Activated effector memory CD4-positive, alpha-beta T cell treated with Interleukin-2 at 50 U/mL for 16 hours (primary cell): Measurements from ENCODE around the gene DAB2IP.
"Not testable (repeated sequence)": the region's sequence is repeated elsewhere in the genome, so short reads cannot be mapped to it uniquely, and the experiment has no call there.

Experiments used
- DNase-seq: peaks from one replicate; pipeline ENCODE4 v3.0.0-alpha.2; 2020

Gene DAB2IP

DNA sequence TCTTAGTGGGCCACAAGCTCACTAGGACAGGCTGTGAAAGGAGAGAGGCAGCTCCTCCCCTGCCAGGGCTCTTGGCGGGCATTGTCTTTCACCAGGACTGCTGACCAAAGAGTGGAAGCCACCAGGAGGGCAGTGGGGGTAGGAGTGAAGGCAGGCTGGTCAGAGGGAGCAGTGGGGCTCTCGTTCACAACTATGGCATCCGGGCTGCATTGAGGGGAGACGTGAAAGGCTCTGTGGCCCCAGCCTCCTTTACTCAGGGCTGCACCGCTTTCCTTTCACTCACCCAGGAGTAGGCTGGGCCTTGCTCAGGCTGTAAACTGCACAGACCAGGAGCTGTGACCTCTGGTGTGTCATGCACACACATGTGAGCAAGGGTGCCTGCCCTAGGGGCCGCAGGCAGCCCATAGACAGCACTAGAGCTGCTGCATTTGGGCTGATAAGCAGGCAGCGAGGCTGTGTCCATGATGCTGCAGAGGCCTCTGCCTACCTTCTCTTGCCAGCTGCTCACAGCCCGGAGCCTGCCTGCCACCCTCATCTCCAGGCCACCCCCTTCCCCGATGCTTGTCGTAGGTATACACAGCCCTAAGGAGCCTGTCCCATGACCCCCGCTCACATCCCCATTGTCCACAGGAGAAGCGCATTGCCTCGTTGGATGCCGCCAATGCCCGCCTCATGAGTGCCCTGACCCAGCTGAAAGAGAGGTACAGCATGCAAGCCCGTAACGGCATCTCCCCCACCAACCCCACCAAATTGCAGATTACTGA, 130.4 kb downstream of the DAB2IP start:
- no peak for DNase-seq

DNA sequence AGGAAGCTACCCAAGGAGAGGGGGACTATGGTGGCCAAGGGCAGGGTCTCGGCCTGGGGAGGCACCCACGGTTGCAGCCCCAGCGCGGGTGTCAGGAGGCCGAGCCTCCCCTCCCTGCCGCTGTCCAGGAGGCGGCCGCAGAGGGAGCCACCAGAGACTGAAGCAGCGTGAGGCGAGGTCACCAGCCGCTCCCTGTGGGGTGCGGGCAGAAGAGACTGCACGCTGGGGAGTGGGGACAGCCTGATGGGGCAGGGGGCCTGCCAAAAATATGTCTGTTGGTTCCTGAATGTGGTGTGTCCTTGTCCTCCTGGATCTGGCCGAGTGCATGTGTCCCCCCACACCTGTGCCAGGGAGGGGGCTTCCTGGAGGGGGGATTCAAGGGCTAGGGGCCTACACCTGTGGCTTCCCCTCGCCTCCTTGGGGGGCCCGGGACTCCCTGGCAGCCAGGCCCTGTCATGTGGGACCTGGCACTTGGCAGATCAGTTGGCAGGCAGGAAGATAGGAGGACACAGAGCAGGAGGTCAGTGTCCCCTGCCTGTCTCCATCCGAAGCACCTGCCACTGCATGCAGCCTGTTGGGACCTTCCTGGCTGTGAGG, 131.2 kb downstream of the DAB2IP start:
- no peak for DNase-seq

DNA sequence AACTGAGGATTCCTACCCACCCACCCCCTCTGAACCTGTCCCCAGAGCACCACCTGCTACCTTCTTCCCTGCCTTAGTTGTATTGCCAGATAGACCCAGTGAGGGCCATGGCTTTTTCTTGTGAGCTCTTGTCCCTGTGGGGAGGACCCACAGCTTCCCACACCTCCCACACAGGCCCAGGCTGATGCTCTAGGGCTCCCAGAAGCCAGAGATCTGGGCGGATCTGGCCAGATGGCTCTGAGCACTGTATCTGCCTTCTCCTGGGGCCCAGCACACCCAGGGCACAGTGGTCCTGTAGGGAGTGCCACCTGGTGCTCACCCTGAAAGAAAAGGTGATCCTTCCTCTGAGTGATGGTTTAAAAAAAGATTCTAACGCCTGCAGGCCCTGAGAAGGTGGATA, 131.7 kb downstream of the DAB2IP start:
- no peak for DNase-seq

DNA sequence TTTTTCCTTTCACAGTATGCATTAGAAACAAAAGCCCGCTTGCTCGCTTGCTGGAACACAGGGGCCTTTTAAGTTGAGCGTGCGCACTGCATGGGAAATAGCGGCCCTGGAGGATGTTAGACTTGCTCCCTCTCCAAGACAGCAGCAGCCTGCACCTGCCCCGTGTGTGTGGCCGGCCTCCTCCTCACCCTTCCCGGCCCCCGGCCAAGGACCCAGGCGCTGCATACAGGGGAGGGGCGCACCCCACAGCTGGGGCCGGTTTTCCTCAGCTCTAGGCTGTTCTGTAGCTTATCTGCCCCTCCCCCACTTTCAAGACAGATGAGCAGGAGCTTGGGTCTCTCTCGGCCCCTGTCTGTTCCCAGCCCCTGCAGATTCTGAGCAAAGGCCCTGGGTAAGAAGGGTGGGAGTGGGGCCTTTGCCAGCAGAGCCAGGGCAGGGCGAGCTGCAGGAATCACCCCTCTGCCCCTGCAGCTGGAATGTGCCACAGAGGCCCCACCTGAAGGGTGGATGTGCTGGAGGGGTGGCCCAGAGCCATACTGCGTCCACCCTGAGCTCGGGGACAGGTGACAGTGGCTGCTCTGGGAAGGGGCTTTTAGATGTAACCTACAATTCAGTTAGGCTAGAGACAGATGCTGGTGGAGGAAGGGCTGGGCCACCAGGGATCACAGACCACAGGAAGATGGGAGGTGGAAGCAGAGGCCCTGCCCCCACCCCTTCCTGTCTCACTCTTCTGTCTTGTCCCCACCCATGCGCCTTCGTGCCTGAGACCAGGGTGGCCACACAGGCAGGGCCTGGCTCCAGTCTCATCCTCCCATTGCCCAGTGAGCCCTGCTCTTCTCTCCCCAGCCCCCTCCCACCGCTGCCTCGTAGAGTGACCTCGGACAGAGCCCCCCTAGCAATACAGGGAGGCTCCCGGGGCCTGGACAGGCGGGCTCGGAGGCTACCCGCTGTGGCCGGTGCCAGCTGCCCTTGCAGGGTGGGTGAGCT, 132.4 kb downstream of the DAB2IP start:
- DNase-seq: no peak

DNA sequence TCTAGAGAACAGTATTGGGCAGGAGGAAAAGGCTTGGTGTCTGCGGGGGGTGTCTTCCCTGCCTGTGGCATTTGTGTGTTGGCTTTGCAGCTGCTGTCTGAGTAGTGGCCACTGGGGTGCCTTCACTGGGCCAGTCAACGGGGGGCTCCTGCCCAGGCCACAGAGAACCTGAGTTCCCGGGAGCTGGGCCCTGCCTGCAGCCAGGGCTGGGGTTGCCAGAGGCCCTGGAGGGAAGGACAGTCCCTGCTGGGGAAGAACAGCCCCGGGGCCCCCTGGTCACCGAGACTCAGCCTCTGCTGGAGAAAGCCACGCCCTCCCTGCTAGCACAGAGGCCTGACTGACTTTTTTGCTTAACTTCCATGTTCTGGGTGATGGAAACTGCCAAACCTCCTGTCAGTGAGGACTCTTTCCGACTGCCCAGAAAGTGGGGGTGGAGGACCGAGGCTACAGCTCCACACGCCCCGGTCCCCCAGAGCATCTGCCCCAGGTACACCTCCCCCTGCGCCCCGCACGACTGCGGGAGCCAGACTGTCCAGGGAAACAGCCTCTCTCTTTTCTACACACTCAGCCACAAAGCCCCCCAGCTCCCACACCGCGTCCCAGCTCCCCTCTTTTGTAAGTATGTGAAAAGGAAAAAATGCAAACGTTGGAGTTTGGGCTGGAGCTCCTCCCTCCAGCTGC, 133.4 kb downstream of the DAB2IP start:
- DNase-seq: no peak

DNA sequence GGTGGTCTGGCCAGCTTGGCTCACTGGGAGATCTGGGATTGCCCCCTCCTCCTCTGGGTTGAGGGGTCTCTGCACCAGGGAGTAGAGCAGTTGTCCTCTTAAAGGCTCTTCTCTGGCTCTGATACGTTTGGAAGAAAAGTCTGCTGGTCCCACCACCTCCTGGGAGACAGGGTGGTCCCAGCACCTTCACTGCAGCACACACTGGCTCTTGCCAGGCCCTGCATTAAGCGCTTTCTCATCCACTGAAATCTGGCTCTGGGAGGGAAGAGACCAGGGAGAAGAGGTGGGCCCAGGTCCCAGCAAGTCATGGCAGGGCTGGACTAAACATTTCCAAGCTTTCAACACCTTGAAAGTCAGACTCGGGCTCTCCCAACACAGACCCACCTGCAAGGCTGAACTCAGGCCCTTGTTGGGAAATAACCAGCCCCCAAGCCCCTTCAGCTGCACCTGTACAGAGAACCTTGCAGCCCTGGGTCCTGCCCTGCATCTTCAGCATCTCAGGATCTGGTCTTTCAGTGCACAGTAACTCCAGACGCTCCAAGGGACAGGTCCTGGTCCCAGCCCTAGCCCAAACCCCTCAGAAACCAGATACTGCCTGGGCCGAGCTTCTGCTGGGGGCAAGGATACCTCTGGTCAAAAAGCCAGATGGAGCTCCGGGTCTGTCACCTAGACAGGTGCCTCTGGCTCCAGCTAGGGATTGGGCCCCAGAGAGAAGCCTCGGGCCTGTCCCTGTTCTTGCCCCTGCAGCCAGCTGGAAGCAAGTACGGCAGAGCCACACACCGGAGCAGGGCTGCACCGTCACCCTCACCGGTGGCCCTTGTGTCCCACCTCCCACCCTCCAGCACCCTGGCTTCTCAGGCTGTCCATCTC, 134.5 kb downstream of the DAB2IP start:
- DNase-seq: no peak

DNA sequence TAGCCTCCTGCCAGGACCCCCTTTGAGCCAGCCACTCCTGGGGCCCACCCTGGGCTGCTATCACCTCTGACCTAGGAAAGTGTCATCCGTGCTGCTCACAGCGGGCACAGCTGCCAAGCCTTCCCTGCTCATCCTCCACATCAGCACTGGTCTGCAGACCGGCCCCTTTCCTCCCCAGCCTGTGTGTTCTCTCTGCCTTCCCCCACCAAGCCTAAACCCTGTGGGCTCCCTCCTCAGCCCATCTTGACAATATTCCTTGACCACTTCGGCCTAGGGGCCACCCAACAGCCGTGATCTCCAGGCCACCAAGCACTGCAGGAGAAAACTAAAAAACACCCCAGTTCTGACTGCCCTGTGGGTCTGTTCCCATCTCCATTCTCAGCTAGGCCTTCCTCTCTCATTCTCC, 135.1 kb downstream of the DAB2IP start:
- DNase-seq: no peak

DNA sequence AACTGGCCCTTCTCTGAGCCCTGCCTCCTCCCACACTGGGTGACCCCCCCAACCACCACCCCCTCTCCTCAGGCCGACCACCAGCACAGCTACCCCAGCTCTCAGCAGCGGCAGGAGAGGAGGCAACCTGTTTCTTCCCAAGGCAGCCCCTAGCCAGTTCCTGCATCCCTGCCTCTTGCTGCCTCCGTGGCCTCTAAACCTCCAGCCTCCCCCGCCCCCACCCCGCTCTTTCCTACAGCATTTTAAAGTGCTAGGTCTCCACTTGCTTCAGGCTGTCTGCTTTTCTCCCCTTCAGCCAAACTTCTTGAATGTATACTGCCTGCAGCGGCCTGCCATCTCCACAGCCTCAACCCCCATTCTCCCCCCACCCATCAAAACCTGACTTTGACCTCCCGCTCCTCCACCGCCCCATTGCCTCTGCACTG, 135.6 kb downstream of the DAB2IP start:
- DNase-seq: no peak

DNA sequence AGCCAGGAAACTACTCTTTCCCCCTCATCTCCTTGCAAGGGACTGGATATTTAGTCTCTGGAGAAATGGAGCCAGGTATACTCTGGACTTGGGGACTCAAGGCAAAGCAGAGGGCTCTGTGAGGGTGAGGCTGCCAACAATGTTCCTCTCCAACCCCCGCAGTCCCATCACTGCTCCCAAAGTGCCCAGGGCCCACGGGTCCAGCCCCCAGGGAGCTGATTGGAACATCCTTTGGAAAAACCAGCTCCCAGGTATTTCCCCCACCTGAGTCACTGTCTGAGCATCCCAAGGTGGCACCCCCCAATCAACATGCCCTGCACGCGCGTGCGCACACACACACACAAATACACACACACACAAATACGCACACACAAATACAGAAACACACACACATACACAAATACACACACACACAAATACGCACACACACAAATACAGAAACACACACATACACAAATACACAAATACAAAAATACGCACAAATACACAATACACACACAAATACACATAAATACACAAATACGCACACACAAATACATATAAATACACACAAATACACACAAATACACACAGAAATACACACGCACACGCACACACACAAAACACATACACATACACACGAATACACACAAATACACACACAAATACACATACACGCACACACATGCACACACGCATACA, 137.4 kb downstream of the DAB2IP start:
- DNase-seq: no peak

DNA sequence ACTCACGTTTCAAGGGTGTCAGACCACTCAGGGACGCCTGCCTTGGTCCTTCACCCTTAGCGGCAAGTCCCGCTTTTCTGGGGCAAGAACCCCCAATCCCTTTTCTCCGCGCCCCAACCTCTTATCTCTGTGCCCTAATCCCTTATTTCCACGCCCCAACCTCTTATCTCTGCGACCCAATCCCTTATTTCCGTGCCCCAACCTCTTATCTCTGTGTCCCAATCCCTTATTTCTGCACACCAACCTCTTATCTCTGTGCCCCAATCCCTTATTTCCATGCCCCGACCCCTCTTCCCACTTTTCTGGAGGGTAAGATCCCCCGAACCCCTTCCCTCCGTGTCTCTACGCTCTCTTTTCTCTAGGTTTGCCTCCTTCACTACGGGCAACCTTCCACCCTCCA, 139.4 kb downstream of the DAB2IP start:
- DNase-seq: no peak

DNA sequence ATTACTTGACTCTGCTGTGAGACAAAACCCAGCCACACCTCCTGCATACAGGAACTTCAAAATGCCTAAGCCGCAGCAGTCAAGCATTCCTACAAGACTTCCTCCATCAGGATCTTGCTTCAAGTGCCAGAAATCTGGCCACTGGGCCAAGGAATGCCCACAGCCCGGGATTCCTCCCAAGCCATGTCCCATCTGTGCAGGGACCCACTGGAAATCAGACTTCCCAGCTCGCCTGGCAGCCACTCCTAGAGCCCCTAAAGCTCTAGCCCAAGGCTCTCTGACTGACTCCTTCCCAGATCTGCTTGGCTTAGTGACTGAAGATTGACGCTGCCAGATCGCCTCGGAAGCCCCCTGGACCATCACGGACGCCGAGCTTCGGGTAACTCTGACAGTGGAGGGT, 141.0 kb downstream of the DAB2IP start:
- DNase-seq: not testable (repeated sequence)

DNA sequence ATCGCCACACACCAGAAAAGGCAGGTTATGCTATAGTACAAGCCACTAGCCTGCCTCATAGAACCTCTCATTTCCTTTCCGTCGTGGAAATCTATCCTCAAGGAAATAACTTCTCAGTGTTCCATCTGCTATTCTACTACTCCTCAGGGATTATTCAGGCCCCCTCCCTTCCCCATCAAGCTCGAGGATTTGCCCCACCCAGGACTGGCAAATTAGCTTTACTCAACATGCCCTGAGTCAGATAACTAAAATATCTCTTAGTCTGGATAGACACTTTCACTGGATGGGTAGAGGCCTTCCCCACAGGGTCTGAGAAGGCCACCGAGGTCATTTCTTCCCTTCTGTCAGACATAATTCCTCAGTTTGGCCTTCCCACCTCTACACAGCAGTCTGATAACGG, 142.9 kb downstream of the DAB2IP start:
- not testable (repeated sequence) for DNase-seq

DNA sequence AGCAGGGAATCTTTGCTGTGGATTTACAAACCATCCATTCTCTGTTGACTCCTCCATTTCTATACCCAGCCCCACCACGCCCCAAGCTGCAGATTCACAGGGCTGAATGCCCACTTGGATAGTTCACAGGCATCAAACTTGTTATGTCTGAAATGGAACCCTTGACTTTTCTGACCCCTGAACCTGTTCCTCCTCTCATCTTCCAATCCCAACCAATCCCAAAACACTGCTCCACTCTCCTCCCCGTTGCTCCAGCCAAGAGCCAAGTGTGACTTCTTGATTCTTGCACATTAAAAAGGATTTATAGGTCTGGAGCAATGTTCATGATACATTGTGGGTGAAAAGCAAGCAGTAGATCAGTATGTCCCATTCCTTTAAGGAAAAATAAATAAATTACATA, 145.6 kb downstream of the DAB2IP start:
- no peak for DNase-seq

DNA sequence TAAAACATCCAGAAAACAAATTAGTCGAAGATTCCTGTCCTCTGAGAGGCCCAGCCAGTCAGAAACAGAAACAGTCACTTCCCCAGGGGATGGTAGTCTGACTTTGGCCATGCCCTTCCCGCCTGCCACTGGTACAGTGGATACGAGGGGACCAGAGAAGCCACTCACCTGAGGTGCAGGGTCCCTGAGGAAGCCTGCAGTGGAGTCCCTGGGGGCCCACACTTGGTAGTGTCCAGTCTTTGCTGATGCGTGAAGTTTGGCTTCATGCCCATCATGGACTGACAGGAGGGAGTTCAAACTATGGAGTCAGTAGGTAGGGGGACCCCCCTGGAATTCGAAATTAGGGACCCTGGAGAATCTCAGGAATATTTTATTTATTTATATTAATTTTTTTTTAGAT, 147.5 kb downstream of the DAB2IP start:
- DNase-seq: no peak

DNA sequence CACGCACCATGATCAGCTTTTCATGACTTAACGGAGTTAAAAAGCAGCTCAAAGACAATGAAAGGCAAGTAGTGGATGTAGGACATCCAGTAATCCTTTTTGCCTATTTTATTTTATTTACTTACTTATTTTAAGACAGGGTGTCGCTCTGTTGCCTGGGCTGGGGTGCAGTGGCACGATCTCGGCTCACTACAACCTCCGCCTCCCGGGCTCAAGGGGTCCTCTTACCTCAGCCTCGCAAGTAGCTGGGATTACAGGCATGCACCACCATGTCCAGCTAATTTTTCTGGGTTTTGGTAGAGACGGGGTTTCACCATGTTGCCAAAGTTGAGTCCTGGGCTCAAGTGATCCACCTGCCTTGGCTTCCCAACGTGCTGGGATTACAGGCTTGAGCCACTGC, 148.9 kb downstream of the DAB2IP start:
- no peak for DNase-seq

DNA sequence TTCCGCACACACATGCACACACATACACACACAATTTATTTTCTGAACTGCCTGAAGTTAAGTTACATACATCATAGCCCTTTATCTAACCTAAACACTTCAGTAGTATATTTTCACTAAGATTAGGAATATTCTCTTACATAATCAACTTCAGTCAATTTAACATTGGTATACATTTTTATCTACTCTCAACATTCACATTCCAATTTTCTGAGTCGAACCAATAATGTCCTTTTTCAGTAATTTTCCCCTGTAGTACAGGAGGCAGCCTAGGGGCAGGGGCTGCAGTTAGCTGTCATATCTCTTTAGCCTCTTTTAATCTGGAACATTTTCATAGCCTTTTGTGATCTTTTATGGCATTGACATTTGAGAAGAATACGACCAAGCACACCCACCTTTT, 150.1 kb downstream of the DAB2IP start:
- DNase-seq: no peak

DNA sequence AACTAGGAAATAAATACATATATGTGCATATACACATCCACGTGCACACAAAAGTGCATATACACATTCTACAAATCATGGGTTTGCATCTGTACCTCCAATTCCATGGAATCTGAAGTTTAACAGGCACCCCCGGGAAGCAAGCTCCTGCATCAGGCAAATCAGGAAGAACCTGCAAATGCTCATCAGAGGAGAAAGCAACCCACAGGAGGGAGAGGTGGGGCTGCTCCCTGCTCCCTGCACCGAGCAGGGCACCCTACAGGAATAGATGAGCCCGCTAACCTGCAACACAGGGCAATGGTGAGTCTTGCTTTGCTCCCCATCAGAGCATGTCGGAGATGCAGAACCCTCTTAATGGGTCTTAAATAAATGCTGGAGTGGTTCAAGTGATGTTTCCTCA, 151.3 kb downstream of the DAB2IP start:
- DNase-seq: no peak

DNA sequence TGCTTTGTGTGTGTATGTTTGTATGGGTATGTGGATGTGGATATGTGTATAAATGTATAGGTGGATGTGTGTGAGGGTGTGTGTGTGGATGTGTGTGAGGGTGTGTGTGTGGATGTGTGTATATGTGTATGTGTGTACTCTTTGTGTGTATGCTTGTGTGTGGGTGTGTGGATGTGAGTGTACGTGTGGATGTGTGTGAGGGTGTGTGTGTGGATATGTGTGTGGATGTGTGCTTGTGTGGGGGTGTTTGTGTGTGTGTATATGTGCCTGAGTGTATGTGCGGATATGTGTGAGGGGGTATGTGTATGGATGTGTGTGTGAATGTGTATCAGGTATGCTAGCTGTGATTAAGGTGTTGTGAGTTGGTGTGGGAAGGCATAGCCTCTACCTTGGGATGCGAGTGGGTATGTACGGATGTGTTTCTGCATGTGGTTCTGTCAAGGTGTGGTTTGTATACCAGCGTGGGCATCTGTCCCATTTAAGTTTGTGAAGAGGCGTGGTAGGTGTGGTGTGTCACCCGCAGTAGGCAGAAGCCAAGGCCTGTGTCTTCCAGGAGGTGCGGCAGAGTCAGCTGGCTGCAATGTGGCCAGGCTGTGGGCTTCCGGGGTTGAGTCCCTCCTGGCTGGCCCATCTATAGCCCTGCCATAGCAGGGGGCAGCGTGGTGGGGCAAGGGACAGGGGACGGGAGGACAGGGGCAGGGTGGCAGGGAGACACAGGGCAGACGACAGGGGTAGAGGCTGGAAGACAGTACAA, 155.8 kb downstream of the DAB2IP start:
- DNase-seq: no peak

DNA sequence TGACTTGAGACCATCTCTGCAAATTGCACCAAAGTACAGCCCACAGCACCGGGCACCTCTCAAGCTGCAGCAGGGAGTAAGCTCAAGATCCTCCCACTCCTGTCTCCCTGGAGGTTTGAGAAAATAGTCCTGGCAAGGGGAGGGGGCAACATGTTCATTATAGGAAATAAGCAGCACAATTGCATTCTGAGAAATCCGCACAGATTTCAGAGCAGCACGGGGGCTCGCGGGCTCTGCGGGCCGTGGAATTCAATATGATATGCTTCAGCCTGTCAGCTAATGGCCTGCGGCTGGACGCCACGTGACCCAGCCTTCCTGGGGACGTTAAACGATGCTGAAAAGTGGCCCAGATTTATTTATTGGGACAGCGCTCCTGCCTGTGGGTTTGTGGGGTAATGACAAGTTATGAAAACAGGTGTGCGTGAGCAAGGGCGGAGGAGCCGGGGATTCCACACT, 156.4 kb downstream of the DAB2IP start:
- DNase-seq: no peak

DNA sequence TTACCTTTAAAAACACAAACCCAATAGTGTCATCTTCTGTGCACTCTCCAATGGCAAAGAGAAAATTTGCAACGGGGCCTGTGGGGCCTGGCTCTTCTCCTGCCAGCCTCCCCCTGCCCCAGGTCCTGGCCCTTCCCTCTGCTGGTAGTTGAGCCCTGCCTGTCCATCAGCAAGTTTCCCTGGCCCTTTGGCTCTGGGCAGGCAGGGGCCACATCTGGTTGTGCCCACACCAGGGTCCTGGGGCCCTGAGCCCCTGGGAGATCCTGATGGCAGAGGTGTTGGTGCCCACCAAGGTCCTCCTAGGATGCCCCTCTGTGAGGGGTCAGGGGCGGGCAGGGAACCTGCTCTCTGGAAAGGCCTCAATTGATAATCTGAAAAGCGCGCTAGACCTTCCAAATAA, 157.3 kb downstream of the DAB2IP start:
- no peak for DNase-seq
